GM19240 (cell line): ENCODE results near the gene GNAO1.
"Not testable (repeated sequence)": the region's sequence is repeated elsewhere in the genome, so short reads cannot be mapped to it uniquely, and the experiment has no call there.

ENCODE experiments used
- DNase-seq: peaks from one replicate; pipeline ENCODE4 v3.0.0; 2011; ENCODE audit warnings: low spot score; ENCODE audit not compliant: insufficient read length

Gene GNAO1

DNA sequence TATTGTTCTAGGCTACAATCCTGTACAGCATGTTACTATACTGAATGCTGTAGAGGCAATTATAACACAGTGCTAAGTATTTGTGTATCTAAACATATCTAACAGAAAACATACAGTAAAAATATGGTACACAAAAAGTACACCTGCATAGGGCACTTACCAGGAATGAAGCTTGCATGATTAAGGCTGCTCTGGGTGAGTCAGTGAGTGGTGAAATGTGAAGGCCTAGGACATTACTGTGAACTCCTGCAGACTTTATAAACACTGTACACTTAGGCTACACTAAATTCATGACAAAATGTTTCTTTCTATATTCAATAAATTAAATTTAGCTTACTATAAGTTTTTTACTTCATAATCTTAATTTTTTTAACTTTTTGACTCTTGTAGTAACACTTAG, 196.9 kb downstream of the GNAO1 start:
- DNase-seq, result no peak

- DNase-seq, result no peak
Measured at GRCh38 chr16:56389554-56389953, 198.3 kb downstream of the GNAO1 start.

GRCh38 chr16:56396724-56397123, 205.4 kb downstream of the GNAO1 start:
- DNase-seq, result not testable (repeated sequence)

- no peak for DNase-seq
Measured at GRCh38 chr16:56399047-56399446, 207.8 kb downstream of the GNAO1 start.

GRCh38 chr16:56399486-56399885, 208.2 kb downstream of the GNAO1 start:
- DNase-seq, result no peak

DNA sequence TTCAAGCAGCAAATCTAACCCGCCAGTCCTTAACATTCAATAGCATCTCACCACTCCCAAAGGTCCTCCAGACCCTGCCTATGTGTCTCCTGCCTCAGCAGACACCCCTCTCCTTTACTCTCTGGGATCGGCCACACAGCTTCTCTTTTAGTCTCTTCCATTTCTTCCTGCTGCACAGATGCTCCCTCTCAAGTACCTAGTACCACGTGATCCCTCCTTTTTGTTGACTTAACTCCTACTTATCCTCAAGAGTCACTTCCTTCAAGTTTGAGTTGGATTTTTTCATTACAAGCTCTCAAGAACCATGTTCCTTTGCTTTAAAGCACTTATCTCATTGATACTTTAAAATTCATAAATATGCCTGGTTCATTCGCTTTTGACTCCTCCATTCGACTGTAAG, 209.2 kb downstream of the GNAO1 start:
- DNase-seq, result no peak

GRCh38 chr16:56401482-56401881, 210.2 kb downstream of the GNAO1 start:
- no peak for DNase-seq

GRCh38 chr16:56405977-56406672, 214.8 kb downstream of the GNAO1 start:
- DNase-seq, result no peak
